GM12878 (cell line): ENCODE measurements around the gene PCSK6. TPM values are rescaled to one million over a fixed set of nuclear protein-coding genes. Genes with fewer than 3 reads are reported as not detected.

ENCODE experiments used
- ATAC-seq: fragments of 200-7000 bp; cut with Tn5 transposase; 3 replicates; pipeline ENCODE4 v1.9.1; 2020; ENCODE audit warnings: mild to moderate bottlenecking, moderate library complexity
- BruUV-seq: library from RNA; stranded (reverse); fragments of 400-500 nt; replicated peaks from 2 replicates; lab custom pipeline; 2021; lab: Mats Ljungman, UMichigan
- CTCF ChIA-PET: fragments of 300-600 bp; sonication (Branson Sonifier 250); formaldehyde crosslinking; extraction: SDS; loops from one replicate; lab custom pipeline; 2021; ENCODE audit warnings: inconsistent platforms; lab: Yijun Ruan, JAX
- POLR2A ChIA-PET: fragments of 350-600 bp; formaldehyde crosslinking; extraction: SDS; loops from one replicate; lab custom pipeline; 2021; ENCODE audit warnings: inconsistent platforms; lab: Charles Lee
- RAD21 ChIA-PET: fragments of 300-600 bp; sonication (Branson Sonifier 250); formaldehyde crosslinking; loops from one replicate; lab custom pipeline; 2023; ENCODE audit warnings: antibody characterized with exemption; ENCODE audit not compliant: unreplicated experiment; lab: Charles Lee
- SMC1A ChIA-PET: fragments of 300-600 bp; sonication (Branson Sonifier 250); formaldehyde crosslinking; loops from one replicate; lab custom pipeline; 2023; ENCODE audit not compliant: unreplicated experiment, uncharacterized antibody; lab: Charles Lee
- DNase-seq: peaks from one replicate; pipeline ENCODE4 v3.0.0-alpha.2; 2011; ENCODE audit warnings: low read depth, low spot score
- FAIRE-seq: peaks from 3 replicates; lab custom pipeline; 2011; peaks lifted over from hg19 to GRCh38; lab: Jason Lieb, UNC
- H2AFZ ChIP-seq: 2 replicates; pipeline ENCODE4 v1.6.0; 2011; ENCODE audit warnings: low read depth, low read length, control low read depth; ENCODE audit not compliant: control insufficient read depth
- H3K27ac ChIP-seq: 2 replicates; pipeline ENCODE4 v1.5.1; 2011; ENCODE audit warnings: control low read depth; ENCODE audit not compliant: control insufficient read depth, insufficient read depth
- H3K27me3 ChIP-seq, 2 experiments: replicated peaks in 1 of 2; 2 replicates each; pipeline versions ENCODE4 v1.6.0 to v1.6.1; 2011; ENCODE audit warnings: low read length in 1 of 2; ENCODE audit not compliant: control insufficient read depth in 2 of 2, insufficient read depth in 2 of 2
- H3K36me3 ChIP-seq, 2 experiments: 2 replicates each; pipeline ENCODE4 v1.5.1; 2011; ENCODE audit warnings: low read length in 1 of 2; ENCODE audit not compliant: control insufficient read depth in 2 of 2, insufficient read depth in 2 of 2
- H3K4me1 ChIP-seq: 2 replicates; pipeline ENCODE4 v1.6.1; 2011; ENCODE audit warnings: mild to moderate bottlenecking, low read length, moderate library complexity, mixed read lengths; ENCODE audit not compliant: control insufficient read depth, insufficient read depth
- H3K4me2 ChIP-seq: 2 replicates; pipeline ENCODE4 v1.6.0; 2011; ENCODE audit warnings: control low read depth; ENCODE audit not compliant: control insufficient read depth, insufficient read depth
- H3K4me3 ChIP-seq: fragments of 200-600 bp; sonication (generic); 2 replicates; pipeline ENCODE4 v1.5.1; 2016
- H3K79me2 ChIP-seq: 2 replicates; pipeline ENCODE4 v1.6.0; 2011; ENCODE audit warnings: low read length; ENCODE audit not compliant: control insufficient read depth, insufficient read depth
- H3K9ac ChIP-seq: 2 replicates; pipeline ENCODE4 v1.8.0; 2011; ENCODE audit warnings: low read length, control low read depth, mixed read lengths; ENCODE audit not compliant: control insufficient read depth, insufficient read depth
- H3K9me3 ChIP-seq: replicated peaks from 3 replicates; pipeline ENCODE4 v1.5.1; 2011; ENCODE audit warnings: mild to moderate bottlenecking, low read length; ENCODE audit not compliant: control insufficient read depth, insufficient read depth
- H4K20me1 ChIP-seq: 2 replicates; pipeline ENCODE4 v1.6.0; 2011; ENCODE audit not compliant: control insufficient read depth, insufficient read depth
- CEBPZ ChIP-seq: fragments of 150-350 bp; IDR thresholded peaks from 2 replicates; pipeline ENCODE4 v1.6.1; 2016; ENCODE audit warnings: low read depth, low read length
- FOXK2 ChIP-seq: fragments of 450-650 bp; IDR thresholded peaks from 2 replicates; pipeline ENCODE4 v1.6.1; 2017; ENCODE audit warnings: mild to moderate bottlenecking, moderate library complexity
- HDAC2 ChIP-seq: fragments of 200-600 bp; sonication (generic); IDR thresholded peaks from 2 replicates; pipeline ENCODE4 v1.6.1; 2017
- NBN ChIP-seq: fragments of 450-650 bp; IDR thresholded peaks from 2 replicates; pipeline ENCODE4 v1.6.1; 2016
- PAX5 ChIP-seq: IDR thresholded peaks from 2 replicates; pipeline ENCODE4 v1.6.1; 2011; ENCODE audit warnings: low read depth, low read length, borderline replicate concordance
- RAD21 ChIP-seq: IDR thresholded peaks from 2 replicates; pipeline ENCODE4 v1.6.1; 2011; ENCODE audit warnings: mild to moderate bottlenecking, low read depth, low read length, moderate library complexity; ENCODE audit not compliant: insufficient read depth
- SMARCA5 ChIP-seq: fragments of 450-650 bp; IDR thresholded peaks from 2 replicates; pipeline ENCODE4 v1.6.1; 2017; ENCODE audit warnings: mild to moderate bottlenecking
- TARDBP ChIP-seq: IDR thresholded peaks from 2 replicates; pipeline ENCODE4 v1.6.1; 2016; ENCODE audit warnings: borderline replicate concordance
- USF1 ChIP-seq: IDR thresholded peaks from 2 replicates; pipeline ENCODE4 v1.6.1; 2011; ENCODE audit warnings: borderline replicate concordance, low read depth, mild to moderate bottlenecking, moderate library complexity, mixed read lengths, low read length; ENCODE audit not compliant: insufficient read depth; ENCODE audit errors: extremely low read length
- WGBS: methylation state at CpG from one replicate; pipeline ENCODE4 v1.1.6; 2016; ENCODE audit warnings: low lambda C conversion rate; ENCODE audit not compliant: insufficient replicate concordance, insufficient coverage; ENCODE audit errors: missing lambda C conversion rate; 5-methylcytosine and 5-hydroxymethylcytosine counted together
- in situ Hi-C: fragments of 300-500 bp; cut with MboI; formaldehyde crosslinking; loops from 9 replicates; pipeline ENCODE4 v1.14.3; 2018; ENCODE audit warnings: mixed read lengths
- intact Hi-C: fragments of 100-400 bp; cut with micrococcal nuclease; formaldehyde crosslinking; loops from one replicate; pipeline ENCODE4 v1.14.2; 2022; ENCODE audit not compliant: unreplicated experiment
- polyA plus RNA-seq, 11 experiments: library from polyadenylated mRNA; depleted of rRNA in 4 of 11; unstranded in 6 of 11; stranded (reverse) in 5 of 11; fragments of >200 nt; fragmentation: Nextera tagmentation in 4 of 11; fragmentation: Illumina TruSeq in 1 of 11; extraction: Ambion mirVana in 4 of 11; extraction: Trizol in 1 of 11; gene quantifications; 1 replicate in 1 of 11; 2 replicates in 10 of 11; pipeline versions ENCODE4 v1.2.1 to v1.2.3, GENCODE V29; 2011 to 2016; ENCODE audit warnings: inconsistent platforms in 2 of 11, missing spikeins in 2 of 11, low read depth in 1 of 11
- total RNA-seq, 4 experiments: library from RNA; depleted of rRNA in 3 of 4; stranded (reverse); fragments of >200 nt in 3 of 4; fragmentation: Illumina TruSeq in 1 of 4; extraction: Trizol in 1 of 4; gene quantifications; 2 replicates each; pipeline versions ENCODE4 v1.2.1 to v1.2.3, GENCODE V29; 2013 to 2021
- TF ChIP-seq, protein P1 (sequence below): IDR thresholded peaks from 2 replicates; pipeline ENCODE4 v1.6.1; 2012; ENCODE audit warnings: low read depth, low read length, improper control_type of control experiment
- TF ChIP-seq, protein P2 (sequence below): IDR thresholded peaks from 2 replicates; pipeline ENCODE4 v1.6.1; 2012; ENCODE audit warnings: low read depth, low read length, improper control_type of control experiment

Gene PCSK6
- total and polyA plus RNA-seq, 10 of the 15 experiments (the other 5 are each of a cell fraction or from before 2014, with no cell fraction given): 0.19 to 0.67 (median 0.25) TPM; not detected in 4

- no TSS peak for BruUV-seq
- intact Hi-C loops: no loop called here
Observed at GRCh38 chr15:101362359-101362758, 127.1 kb downstream of the PCSK6 start.

DNA sequence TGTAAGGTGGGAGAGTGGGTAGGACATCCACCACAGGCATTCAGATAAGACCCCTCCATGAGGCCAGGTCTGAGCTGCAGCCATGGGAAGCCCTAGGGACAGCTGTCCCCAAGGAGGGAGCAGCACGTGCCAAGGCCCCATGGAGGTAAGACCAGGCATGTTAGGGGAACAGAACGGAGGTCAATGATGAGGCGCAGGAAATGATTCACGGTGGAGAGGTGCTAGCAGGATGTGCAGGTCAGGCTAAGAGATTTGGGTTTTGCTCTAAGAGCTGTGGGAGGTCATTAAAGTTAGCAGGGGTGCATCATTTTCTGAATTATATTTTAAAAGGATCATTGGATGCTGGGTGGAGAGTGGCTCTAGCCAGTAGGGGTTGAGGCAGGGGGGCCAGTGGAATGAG lies 128.1 kb downstream of the PCSK6 start:
- in situ Hi-C loops (no loop called here), intact Hi-C loops (no loop called here)
- BruUV-seq: no TSS peak
- H3K36me3 ChIP-seq: no peaks in the 10 kb centered on the region
- SMC1A ChIA-PET: no interaction called here
- FAIRE-seq (no peak), ATAC-seq (no peak), DNase-seq (no peak)
- whole genome bisulfite sequencing: 25% methylated on average over 4 of the region's 4 CpGs
- no peaks in the 10 kb centered on the region for H4K20me1 ChIP-seq
- no peak overlapping the region for H3K27ac ChIP-seq
- peaks cover 0 to 3% of the 10 kb centered on the region in 2 experiments; a peak in 3 of 4 replicates for H3K27me3 ChIP-seq
- TF ChIP-seq RAD21 (no peak), NBN (no peak), PAX5 (no peak), HDAC2 (no peak), TARDBP (no peak), CEBPZ (no peak)
- TF ChIP-seq, protein P1, sequence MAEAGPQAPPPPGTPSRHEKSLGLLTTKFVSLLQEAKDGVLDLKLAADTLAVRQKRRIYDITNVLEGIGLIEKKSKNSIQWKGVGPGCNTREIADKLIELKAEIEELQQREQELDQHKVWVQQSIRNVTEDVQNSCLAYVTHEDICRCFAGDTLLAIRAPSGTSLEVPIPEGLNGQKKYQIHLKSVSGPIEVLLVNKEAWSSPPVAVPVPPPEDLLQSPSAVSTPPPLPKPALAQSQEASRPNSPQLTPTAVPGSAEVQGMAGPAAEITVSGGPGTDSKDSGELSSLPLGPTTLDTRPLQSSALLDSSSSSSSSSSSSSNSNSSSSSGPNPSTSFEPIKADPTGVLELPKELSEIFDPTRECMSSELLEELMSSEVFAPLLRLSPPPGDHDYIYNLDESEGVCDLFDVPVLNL: no peak
- H3K79me2 ChIP-seq: no peaks in the 10 kb centered on the region
- POLR2A ChIA-PET: no interaction called here
- CTCF ChIA-PET: no interaction called here
- H3K9me3 ChIP-seq: no peaks in the 10 kb centered on the region
- no peak overlapping the region for H3K4me3 ChIP-seq
- no peaks in the 10 kb centered on the region for H3K4me1 ChIP-seq
- no peak overlapping the region for H3K4me2 ChIP-seq
- H2AFZ ChIP-seq: no peak overlapping the region
- RAD21 ChIA-PET: no interaction called here
- H3K9ac ChIP-seq: no peak overlapping the region

More at GRCh38 chr15:101362359-101362758, 127.1 kb downstream of the PCSK6 start:
- no peak overlapping the region for H3K27ac ChIP-seq
- no peak for DNase-seq
- H3K4me2 ChIP-seq: no peak overlapping the region
- H3K27me3 ChIP-seq: peaks cover 0 to 3% of the 10 kb centered on the region in 2 experiments; a peak in 3 of 4 replicates
- no peaks in the 10 kb centered on the region for H3K36me3 ChIP-seq
- no peaks in the 10 kb centered on the region for H3K79me2 ChIP-seq
- H3K4me3 ChIP-seq: no peak overlapping the region
- SMC1A ChIA-PET: no interaction called here
- H2AFZ ChIP-seq: no peak overlapping the region
- FAIRE-seq: no peak
- in situ Hi-C loops: no loop called here
- RAD21 ChIA-PET: no interaction called here
- 33% methylated on average over 10 of the region's 10 CpGs for WGBS
- no peaks in the 10 kb centered on the region for H4K20me1 ChIP-seq
- POLR2A ChIA-PET: no interaction called here
- no peaks in the 10 kb centered on the region for H3K9me3 ChIP-seq
- no peaks in the 10 kb centered on the region for H3K4me1 ChIP-seq
- no peak for ATAC-seq
- TF ChIP-seq USF1 (no peak), FOXK2 (no peak), SMARCA5 (no peak)
- TF ChIP-seq, protein P2, sequence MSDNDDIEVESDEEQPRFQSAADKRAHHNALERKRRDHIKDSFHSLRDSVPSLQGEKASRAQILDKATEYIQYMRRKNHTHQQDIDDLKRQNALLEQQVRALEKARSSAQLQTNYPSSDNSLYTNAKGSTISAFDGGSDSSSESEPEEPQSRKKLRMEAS: no peak
- CTCF ChIA-PET: no interaction called here
- no peak overlapping the region for H3K9ac ChIP-seq
